ENCODE data around the gene CCDC57.
"Not testable (repeated sequence)": the region's sequence is repeated elsewhere in the genome, so short reads cannot be mapped to it uniquely, and the experiment has no call there.

Gene CCDC57

GRCh38 chr17:82157046-82158035 is 55.3 kb downstream of the CCDC57 start:
- in situ Hi-C loops (cut with MboI; ENCODE audit: low sequenced_read_pairs) = no loop called here

DNA sequence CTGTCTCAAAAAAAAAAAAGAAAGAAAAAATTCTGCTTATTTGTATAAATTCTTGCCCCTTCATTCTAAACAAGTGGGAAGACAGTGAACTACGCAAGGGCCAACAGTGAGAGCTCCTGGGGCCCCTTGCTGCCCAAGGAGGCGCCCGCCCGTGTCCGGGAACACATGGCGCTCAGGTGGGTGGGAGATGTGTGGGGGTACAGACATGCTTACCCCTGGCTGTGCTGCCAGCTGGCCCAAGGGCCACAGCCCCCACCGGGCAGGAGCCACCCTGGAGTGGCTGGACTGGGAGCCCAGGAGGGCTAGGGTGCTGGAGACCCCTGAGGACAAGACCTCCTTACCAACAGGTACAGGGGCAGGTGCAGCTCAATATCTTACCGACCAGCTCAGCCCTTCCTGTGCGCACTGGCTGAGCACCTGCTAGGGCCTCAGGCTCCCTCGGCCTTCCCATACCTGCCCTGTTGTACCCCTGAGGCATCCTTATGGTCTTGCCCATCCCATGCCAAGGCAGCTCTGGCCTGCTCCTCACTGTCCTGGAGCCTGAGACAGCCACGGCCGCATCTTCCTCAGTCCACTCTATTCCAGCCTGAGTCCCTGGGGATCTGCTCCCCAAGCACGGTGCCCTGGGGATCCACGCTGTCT is 56.2 kb downstream of the CCDC57 start:
- in situ Hi-C loops (cut with MboI; ENCODE audit: low sequenced_read_pairs) = no loop called here

- in situ Hi-C loops (cut with MboI; ENCODE audit: low sequenced_read_pairs) = no loop called here
Observed at GRCh38 chr17:82155606-82156005, 57.0 kb downstream of the CCDC57 start.

DNA sequence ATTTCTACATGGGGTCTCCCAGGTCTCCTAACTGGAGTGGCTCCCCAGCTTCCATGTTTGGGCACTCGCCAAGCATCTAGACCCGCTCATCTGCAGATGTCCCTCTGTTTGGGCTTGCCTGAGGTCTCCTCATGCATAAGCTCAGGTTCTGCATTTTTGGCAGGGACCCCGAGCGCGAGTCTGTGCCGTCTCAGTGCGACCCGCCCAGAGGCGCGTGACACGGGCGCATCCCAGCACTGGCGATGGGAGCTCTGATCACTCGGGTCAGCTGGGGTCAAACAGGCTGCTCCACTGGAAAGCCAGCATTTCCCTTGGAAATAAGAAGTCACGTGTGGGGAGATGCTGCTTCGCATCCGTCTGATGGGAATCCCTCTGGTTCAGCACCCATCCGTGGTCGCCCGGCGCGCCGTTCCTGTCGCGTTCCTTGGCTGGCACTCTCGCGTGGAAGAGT is 57.7 kb downstream of the CCDC57 start:
- in situ Hi-C loops (cut with MboI; ENCODE audit: low sequenced_read_pairs) = no loop called here

DNA sequence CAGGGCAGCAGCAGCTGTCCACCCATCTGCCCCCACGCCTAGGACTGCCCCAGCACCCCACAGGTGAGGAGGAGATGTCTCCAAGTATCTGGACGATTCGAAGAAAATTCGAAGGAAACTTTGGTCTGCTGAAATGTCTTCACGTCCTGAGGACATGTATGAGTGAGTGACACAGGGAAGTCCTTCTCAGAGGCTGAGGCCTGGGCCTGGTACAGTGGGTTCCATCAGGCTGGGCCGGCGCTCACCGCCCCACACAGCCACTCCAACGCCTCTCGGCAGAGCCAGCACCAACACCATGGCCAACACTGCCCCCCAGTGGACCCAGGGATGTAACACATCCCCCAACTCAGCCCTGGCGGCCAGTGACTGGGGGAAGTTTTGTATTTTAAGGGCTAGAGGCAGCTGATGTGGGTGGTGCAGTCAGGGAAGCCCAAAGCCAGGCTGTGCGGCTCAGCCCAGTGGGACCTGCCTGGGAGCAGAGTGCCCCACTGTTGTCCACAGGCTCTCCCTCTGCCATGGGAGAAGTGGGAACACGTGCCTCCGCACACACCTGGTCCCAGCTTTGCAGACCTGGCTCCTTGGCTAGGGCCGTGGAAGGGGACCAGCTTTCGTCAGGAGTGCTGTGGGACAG is 58.8 kb downstream of the CCDC57 start:
- in situ Hi-C loops (cut with MboI; ENCODE audit: low sequenced_read_pairs) = no loop called here

DNA sequence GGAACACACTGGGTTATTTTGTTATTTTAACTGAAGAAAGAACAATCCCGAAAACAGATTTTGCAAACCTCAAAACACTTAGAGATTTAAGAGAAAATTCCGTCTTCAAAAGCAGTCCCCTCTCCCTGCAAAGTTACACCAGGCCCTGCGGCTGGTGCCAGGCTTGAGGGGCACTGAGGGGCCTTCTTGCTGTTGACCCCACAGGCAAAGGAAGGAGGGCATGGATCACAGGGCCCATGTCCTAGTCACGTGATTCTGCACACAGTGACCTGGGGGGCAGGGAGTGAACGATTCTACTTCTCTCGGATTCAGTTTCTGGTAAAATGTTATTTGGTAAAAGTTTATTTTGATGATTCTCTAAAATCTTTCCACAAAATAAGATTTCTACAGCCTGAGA is 59.3 kb downstream of the CCDC57 start:
- in situ Hi-C loops (cut with MboI; ENCODE audit: low sequenced_read_pairs) = no loop called here

DNA sequence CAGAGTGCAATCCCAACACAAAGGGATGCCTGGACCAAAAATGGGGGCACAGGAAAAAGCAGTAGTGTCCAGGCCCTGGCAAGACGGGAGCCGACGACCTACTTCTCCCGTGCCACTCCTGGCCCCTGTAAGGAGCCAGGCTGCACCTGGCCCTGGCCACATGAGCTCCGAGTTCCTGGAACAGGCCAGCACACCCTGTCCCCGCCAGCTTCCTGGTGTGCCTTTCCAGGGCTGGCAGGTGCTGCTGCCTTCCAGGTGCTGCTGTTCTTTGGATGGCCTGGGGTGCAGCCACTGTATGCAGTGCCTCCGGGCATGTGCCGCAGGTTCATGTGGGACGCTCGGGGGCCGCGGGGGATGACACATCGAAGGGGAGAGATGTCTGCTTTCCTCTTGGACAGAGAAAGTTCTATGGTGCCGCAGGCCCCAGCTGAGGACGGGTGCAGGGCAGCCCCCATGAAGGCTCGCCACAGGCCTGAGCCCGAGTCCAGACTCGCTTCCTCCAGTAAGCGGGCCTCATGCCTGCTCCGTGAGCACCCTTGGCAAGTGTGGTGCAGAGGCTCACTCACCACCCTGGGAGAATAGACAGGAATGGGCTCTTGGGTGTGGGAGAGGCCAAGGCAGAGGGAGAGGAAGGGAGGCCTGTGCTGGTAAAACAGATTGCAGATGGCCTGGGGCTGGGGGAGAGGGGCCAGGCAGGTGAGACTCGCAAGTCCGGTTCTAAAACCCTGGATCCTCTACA is 59.9 kb downstream of the CCDC57 start:
- in situ Hi-C loops (cut with MboI; ENCODE audit: low sequenced_read_pairs) = no loop called here

DNA sequence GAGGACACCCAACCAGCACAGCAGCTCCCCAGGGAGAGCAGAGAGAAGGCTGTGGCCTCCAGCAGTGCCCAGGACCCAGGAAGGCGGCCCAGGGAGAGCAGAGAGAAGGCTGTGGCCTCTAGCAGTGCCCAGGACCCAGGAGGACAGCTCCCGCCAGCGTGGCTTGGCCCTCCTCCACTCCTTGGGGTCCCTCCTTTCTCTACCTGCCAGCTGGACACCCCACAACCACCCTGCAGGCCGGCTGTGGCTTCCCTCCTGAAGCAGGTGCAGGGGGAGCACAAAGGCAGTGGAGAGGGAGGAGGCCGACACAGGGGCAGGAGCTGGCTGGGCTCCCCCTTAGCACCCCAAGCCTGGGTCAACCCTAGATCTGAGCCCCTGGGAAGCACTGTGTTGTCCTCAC is 60.5 kb downstream of the CCDC57 start:
- in situ Hi-C loops (cut with MboI; ENCODE audit: low sequenced_read_pairs) = no loop called here

GRCh38 chr17:82151106-82151957 is 61.3 kb downstream of the CCDC57 start:
- in situ Hi-C loops (cut with MboI; ENCODE audit: low sequenced_read_pairs) = no loop called here

GRCh38 chr17:82149401-82150099 is 63.1 kb downstream of the CCDC57 start:
- in situ Hi-C loops (cut with MboI; ENCODE audit: low sequenced_read_pairs) = no loop called here

DNA sequence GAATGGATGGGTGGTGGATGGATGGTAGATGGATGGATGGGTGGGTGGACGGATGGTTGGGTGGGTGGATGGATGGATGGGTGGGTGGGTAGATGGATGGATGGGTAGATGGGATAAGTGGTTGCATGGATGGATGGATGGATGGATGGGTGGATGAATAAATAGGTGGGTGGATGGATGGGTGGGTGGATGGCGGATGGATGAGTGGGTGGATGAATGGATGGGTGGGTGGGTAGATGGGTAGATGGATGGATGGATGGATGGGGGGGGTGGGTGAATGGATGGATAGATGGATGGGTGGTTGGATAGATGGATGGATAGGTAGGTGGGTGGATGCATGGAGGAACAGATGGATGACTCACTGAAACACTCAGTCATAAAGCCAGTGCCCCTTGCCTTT is 63.6 kb downstream of the CCDC57 start:
- in situ Hi-C loops (cut with MboI; ENCODE audit: low sequenced_read_pairs) = no loop called here

- in situ Hi-C loops (cut with MboI; ENCODE audit: low sequenced_read_pairs) = no loop called here
Observed at GRCh38 chr17:82148011-82148410, 64.6 kb downstream of the CCDC57 start.

DNA sequence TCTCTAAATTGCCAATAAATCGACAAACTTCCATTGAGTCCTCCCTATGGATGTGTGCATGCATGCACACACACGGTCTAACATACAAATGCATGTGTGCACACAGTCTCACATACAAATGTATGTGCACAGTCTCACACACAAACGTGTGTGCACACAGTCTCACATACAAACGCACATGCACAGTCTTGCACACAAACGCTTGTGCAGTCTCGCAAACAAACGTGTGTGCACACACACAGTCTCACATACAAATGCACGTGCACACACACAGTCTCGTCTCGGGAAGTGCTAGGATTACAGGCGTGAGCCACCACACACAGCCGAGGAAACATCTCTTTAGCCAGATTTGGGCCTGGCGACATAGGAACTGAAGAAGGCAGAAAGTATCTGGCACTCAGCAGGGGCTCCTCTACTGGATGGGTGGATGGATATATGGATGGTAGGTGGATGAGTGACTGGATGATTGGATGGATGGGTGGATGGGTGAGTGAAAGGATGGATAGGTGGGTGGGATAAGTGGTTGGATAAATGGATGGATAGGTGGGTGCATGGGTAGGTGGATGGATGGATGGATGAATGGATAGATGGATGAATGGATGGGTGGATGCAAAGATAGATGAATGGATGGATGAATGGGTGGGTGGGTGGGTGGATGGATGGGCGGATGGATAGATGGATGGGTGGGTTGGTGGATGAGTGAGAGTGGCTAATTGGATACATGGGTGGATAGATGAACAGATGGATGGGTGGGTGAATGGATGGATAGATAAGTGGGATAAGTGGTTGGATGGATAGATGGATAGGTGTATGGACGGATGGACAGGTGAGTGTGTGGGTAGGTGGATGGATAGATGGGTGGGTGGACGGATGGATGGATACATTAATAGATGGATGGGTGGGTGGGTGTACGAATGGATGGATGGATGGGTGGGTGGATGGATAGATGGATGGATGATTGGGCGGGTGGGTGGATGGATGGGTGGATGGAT is 65.7 kb downstream of the CCDC57 start:
- in situ Hi-C loops (cut with MboI; ENCODE audit: low sequenced_read_pairs) = no loop called here

DNA sequence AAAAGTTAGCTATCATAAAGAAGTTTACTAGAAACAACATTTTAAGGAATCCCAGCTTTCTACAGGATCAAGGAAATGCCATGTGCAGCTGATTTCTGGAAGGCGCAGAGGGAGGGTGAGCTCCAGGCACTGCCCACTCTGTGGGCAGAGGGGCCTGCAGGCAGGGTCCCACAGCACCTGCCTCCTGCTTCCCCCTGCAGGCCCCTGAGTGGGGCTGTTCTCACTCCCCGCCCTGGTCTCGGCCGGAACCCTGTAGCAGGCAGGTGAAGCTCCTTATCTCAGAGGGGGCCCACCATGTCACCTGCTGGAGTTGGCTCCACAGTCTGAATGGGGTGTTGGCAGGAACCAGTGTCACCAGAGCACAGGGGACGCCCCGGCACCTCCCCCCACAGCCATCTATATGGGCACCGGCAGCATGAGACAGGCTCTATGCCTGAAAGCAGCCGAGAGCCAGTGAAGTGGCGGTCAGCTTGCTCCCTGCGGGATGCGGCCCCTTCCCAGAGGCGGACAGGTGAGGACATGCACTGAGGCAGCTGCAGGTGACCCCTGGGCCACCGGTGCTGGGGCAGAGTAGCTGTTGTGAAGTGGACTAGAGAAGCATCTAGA is 67.0 kb downstream of the CCDC57 start:
- in situ Hi-C loops (cut with MboI; ENCODE audit: low sequenced_read_pairs) = no loop called here

DNA sequence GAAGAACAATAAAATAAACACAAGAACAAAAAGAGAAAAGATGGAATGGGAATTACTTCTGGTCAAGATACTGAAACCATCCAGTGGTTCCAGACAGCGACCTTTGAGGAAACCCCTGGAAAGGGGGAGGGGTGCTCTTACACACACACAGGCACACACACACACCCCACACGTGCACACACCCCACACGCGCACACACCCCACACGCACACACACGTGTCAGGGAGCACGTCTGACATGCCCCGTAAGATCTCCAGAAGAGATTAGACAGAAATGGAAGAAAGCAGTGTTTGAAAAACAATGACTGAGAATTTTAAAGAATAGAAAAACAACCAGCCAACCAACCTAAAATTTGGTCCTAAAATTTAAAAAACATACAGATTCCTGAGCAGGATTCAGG is 69.3 kb downstream of the CCDC57 start:
- in situ Hi-C loops (cut with MboI; ENCODE audit: low sequenced_read_pairs) = no loop called here

DNA sequence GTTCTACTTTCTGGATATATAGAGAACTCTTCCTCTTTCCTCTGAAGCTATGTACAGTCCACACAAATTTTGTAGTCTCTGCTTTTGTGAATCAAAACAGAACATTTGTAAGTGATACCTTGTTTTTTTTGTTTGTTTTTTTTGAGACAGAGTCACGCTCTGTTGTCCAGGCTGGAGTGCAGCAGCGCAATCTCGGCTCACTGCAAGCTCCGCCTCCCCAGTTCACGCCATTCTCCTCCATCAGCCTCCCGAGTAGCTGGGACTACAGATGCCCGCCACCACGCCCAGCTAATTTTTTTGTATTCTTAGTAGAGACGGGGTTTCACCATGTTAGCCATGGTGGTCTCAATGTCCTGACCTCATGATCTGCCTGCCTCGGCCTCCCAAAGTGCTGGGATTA is 72.7 kb downstream of the CCDC57 start:
- in situ Hi-C loops (cut with MboI; ENCODE audit: low sequenced_read_pairs) = not testable (repeated sequence)

GRCh38 chr17:82138511-82138992 is 74.1 kb downstream of the CCDC57 start:
- in situ Hi-C loops (cut with MboI; ENCODE audit: low sequenced_read_pairs) = no loop called here

DNA sequence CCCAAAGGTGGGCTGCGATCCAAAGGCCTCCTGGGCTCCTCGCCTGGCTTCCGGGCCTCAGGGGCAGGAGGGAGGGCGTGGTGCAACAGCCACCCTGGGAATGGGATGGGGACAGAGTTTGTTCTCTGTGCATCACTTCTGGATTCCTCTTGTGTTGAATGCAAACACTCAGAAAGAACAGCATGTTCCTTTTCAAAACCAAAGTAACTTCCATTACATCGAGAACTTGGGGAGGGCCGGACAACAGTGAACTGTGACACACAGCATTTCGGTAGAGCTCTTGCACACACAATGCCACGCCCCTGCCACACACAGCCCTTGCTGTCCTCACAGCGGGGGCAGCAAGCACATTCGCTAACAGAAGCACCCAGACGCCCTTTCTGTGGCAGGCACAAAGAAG is 78.5 kb downstream of the CCDC57 start:
- in situ Hi-C loops (cut with MboI; ENCODE audit: low sequenced_read_pairs) = no loop called here
